DMS153 treated with DMSO at 0.1 percent for 48 hours (cell line): ENCODE data around the gene PPM1J.
A peak's percentile ranks its signal among the peaks of the same experiment; 100 is the strongest.

Experiments used
- DNase-seq: peaks from one replicate; lab custom pipeline; 2025; ENCODE audit not compliant: unreplicated experiment; lab: John Stamatoyannopoulos, UW

PPM1J gene

GRCh38 chr1:112688781-112689193 is 26.3 kb downstream of the PPM1J start:
- no peak for DNase-seq

DNA sequence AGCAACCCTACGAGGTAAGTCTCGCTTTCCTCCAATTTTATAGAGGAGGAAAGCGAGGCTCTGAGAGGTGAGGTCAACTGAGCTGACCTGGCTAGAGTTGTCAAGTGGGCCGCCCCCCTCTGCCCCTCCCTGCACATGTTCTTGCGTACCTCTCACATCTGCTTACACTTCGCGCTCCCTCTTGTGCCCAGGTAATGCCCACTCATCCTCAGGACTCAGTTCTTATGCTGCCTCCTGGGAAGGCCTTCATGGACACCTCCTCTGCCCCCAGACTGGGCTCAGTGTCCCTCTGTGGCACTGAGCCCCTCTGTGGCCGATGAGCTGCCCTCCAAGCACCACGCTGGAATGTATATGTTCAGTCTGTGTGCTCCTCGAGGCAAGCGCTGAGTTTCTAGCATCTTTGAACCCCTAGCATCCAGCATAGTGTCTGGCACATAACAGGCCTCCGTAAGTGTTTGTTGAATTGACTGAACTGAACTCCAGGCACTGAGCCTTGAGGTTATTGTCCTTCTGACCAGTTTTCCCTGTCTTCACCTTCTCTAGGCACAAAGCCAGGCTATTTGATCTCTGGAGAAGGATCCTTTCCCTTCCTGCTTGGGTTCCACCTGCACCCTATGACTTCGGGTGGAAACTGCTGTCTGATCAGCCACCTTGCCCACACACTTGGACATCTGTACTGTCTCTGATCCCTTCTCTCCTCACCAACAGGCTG is 27.2 kb downstream of the PPM1J start:
- DNase-seq = no peak

DNA sequence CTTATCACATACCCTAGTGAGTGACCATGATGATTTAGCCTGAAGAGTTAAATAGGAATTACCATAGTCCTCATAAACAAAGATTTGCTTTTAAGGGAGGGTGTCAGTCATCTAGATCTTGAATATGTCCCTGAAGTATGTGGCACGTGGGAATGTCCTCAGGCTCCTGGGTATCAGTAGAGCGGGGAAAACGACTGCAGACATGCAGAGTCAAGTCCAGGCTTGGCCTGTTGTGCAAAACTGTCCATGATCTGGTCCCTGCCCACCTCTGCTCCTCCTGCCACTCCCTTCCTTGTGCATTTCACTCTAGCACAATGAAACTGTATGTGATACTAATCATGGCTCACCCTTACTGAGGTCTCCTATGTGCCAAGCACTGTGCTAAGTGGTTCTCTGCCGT is 27.8 kb downstream of the PPM1J start:
- no peak for DNase-seq

GRCh38 chr1:112686835-112687234 is 28.3 kb downstream of the PPM1J start:
- no peak for DNase-seq

GRCh38 chr1:112686417-112686816 is 28.7 kb downstream of the PPM1J start:
- no peak for DNase-seq

DNA sequence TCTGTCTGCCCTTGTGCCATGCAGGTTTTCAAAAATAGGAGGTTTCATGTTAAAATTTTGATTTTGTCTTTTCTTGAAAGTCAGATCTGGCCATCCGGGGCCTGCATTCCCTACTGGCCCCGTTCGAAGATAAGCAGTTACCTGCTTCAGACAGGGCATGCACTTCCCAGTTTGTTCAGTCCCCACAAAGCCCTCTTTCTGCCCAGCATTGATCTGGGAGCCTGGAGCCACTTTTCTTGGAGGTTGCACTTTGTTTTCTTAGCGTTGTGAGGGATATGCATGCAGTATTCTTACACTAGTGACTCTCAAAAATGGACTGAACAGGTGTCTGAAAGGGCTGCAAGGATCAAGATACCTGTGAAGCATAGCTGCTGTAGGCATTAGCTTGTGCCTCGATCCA is 29.2 kb downstream of the PPM1J start:
- no peak for DNase-seq

GRCh38 chr1:112678605-112679004 is 36.5 kb downstream of the PPM1J start:
- DNase-seq = no peak

DNA sequence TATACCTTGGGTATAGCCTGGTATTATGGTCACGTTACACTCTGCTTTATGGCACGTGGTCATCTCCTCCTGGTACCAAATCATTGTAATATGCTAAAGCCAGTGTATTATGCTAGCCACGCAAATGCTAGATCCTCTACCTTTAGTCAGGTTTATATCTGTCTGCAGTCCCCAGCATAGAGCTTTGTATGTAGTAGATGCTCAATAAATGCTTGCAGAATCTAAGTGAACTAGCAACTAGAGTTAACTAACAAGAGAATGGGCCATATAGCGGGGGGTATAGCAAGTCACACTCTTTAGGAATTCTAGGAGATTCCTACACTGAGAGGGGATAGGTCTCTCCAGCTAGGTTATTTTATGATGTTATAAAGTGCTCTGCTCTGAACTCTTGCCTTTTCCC is 37.6 kb downstream of the PPM1J start:
- DNase-seq = no peak

DNA sequence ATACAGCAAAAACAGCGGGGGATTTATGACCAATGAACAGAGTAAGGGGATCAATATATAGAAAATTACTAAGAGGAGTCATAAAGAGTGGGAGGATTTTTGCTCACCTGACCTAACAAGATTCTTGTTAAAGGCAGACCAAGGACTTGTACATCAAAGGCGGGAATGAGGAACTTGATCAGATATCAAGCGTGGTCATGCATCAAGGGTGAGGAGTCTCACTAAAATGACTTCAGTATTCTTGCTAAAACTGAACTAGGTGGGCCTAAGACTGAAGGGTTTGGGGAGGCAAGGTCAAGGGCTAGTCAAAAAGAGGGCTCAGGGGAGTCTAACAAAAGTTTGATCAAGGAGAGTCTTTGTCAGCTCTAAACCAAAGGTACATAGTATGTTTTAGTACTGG is 38.6 kb downstream of the PPM1J start:
- DNase-seq = no peak

GRCh38 chr1:112675728-112676381 is 39.3 kb downstream of the PPM1J start:
- no peak for DNase-seq

- peak; percentile 11 for DNase-seq
Measured at GRCh38 chr1:112674986-112675727, 40.0 kb downstream of the PPM1J start.

DNA sequence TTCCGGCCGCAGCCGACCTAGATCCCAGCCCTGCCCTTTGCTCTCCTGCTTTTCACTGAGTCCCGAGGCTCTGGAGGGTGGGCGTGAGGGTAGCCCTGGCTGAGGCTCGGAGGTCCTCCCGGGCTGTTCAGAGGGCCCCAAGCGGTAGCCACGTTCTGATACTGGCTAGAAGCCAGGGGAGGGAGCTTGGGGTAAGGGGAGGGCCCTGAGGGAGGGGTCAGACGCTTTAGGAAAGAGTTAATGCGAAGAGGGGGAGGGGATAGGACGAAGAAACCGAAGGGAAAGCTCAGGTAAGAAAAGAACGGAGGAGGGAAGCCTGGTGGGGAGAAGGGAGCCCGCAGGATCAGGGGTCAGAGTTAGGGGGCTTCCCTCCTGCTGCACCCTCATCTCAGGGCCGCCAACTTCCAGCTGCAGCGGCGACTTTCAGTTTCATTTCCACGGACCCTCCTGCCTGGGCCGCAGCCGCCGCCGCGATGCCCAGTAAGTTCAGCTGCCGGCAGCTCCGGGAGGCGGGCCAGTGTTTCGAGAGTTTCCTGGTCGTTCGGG is 40.6 kb downstream of the PPM1J start, which contains the start of gene MOV10:
Gene MOV10, plus strand, starts transcription at position 220 of the 546 bp plus-strand sequence. Its CDS starts 254 bp downstream, at position 474.
- peak; percentile 51 for DNase-seq

DNA sequence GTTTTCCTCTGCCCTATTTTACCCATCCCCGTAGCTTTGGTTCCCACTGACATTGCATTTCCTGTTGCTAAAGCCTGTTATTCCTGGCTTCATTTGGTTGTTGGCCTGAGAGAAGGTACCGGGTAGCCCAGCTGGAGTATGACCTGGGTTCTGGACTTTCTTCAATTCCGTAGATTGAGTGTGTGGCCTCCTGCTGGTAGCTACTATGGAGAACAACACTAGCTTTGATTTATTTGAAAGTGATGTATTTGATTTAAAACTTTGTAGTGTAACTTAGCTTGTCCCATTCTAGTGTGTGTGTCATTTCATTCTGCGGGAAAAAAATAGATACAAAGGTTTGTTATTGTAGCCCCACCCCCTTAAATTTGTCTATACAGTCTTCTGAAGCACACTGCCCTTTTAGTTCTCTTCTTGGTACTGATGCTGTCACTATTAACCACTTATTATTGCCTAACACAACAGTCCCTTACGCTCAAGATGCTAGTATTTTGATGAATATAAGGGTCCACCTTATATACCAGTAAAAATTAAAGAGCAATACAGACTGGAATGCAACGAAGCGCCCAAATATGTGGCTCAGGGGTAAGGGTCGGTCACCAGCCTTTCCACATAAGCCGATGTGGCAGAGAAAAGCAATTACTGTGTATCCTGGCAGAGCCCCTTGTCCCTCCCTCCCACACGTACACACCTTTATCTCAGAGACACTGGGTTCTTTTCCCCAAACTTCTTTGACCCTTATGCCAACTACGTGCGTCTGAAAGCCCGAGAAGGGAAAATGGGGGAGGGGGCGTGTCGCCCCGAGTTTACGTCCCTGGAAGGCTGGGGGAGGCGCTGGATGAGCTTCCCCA is 41.3 kb downstream of the PPM1J start:
- peak; percentile 2 for DNase-seq

- DNase-seq = no peak
Measured at GRCh38 chr1:112672842-112673241, 42.3 kb downstream of the PPM1J start.

DNA sequence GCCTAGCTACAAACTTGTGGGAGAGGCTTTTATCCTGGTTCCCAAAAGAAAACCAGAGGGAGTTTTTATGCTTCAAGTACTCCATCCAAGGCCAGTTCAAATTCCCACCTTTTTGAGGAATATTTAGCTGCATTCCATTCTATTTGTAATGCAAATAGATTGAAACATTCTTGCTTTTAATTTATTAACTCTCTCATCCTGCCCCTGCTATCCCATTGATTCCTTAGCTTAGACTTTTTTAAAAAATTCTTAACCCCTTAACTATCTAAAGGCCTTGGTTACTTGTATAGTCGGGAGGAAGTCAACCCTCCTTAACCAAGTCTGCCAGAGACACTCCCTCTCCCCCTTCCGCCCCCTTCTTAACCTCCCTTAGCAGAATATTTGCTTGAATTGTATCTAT is 43.1 kb downstream of the PPM1J start:
- no peak for DNase-seq

- DNase-seq = no peak
Measured at GRCh38 chr1:112666946-112667345, 48.2 kb downstream of the PPM1J start.

GRCh38 chr1:112665857-112666256 is 49.3 kb downstream of the PPM1J start:
- no peak for DNase-seq
